ENCODE measurements around the gene SLC9A9. TPM values are rescaled to one million over a fixed set of nuclear protein-coding genes. Genes with fewer than 3 reads are reported as not detected.

SLC9A9 gene
- polyA plus RNA-seq, 1 experiment, result 2.4 TPM

DNA sequence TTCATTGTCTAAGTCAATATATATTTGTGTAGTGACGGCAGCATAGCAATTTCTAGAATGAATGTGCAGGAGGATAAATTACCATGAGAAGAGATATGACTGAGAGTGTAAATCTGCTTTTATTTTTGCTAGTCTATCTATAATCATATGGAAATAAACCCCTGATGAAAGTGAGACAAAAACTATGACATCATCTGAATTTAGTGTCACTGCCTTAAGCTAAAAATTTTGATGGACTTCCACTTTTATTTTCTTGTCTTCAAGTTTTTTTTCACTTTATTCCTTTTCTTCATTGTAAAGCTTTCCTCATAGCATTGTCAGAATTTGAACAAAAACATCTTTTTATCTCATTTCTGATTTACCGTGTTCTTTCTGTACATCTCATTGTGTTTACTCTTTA is 486.7 kb downstream of the SLC9A9 start:
- CTCF ChIA-PET, result interaction anchor here (1.4 kb wide), 1 partner anchor 13 kb away, joined by 5 read pairs; no protein-coding TSS in a partner anchor
- no peak for DNase-seq (ENCODE audit: low read depth)
- POLR2A ChIA-PET, result no interaction called here
- Histone ChIP-seq H3K36me3 (ENCODE audit: control insufficient read depth, insufficient read depth, low read length) (no peaks in the 10 kb centered on the region), H3K27me3 (ENCODE audit: control insufficient read depth, insufficient read depth, low read length) (no peaks in the 10 kb centered on the region), H3K4me3 (ENCODE audit: low read depth, low read length) (no peak overlapping the region)
- TF ChIP-seq CTCF (IDR thresholded peaks at IDR 0.05; ENCODE audit: insufficient read depth, low read depth, low read length), result no peak

DNA sequence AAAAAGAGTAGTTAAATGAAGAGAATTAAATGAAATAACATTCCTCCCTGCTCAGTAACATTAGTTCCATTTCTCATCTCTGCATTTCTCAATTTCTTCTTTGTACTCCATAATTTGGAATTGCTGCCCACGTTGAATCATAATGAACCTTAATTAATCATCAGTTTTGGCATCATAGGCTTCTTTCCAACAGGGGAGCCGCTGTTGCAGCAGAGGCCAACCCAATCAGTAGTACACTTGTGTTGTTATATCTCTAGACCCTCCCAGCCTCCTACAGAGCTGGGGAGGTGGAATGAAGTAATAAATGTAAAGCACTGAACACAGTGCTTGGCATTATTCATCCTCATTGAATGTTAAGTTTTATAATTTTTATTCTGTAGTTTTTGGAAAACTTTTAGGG is 488.0 kb downstream of the SLC9A9 start:
- H3K36me3 ChIP-seq (ENCODE audit: control insufficient read depth, insufficient read depth, low read length), result no peaks in the 10 kb centered on the region
- no peak for TF ChIP-seq CTCF (IDR thresholded peaks at IDR 0.05; ENCODE audit: insufficient read depth, low read depth, low read length)
- CTCF ChIA-PET, result interaction anchor here (1.0 kb wide), 2 partner anchors 11 to 23 kb away, joined by 3 read pairs; no protein-coding TSS in a partner anchor
- POLR2A ChIA-PET, result no interaction called here
- DNase-seq (ENCODE audit: low read depth), result no peak
- no peak overlapping the region for H3K4me3 ChIP-seq (ENCODE audit: low read depth, low read length)
- no peaks in the 10 kb centered on the region for H3K27me3 ChIP-seq (ENCODE audit: control insufficient read depth, insufficient read depth, low read length)

- Histone ChIP-seq H3K36me3 (ENCODE audit: control insufficient read depth, insufficient read depth, low read length) (no peaks in the 10 kb centered on the region), H3K27me3 (ENCODE audit: control insufficient read depth, insufficient read depth, low read length) (no peaks in the 10 kb centered on the region), H3K4me3 (ENCODE audit: low read depth, low read length) (no peak overlapping the region)
- ChIA-PET CTCF (interaction anchor here (0.5 to 1.0 kb wide), 2 partner anchors 10 to 22 kb away, joined by 3 read pairs; no protein-coding TSS in a partner anchor), POLR2A (no interaction called here)
- TF ChIP-seq CTCF (IDR thresholded peaks at IDR 0.05; ENCODE audit: insufficient read depth, low read depth, low read length), result no peak
- DNase-seq (ENCODE audit: low read depth), result no peak
Observed at GRCh38 chr3:143358793-143359491, 489.3 kb downstream of the SLC9A9 start.

DNA sequence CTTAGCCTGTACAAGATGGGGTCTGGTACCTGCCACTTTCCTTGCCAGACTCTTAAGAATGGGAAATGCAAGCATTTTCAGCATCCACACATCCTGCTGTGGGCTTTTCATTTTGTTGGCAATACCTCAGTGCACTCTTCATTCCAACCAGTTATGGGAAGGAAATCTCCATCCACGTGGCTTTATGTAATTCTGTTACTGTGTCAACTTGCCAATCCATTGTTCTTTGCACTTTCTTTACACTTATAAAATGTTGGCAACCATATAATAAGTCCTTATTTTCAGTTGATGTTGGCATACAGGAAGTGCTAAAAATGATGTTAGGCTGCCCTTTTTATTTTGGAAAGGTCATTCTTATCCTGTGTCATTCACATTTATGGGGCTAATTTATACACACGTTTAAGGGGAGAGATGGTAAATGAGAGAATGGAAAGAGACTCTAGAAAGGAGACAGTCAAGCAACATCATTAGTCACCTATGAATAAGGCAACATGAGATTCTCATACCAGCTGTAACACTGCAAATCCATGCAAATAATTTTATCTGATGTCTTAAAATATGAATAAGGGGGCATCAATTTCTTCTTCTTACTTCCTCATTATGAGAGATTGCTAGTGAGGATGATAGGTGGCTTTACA is 490.0 kb downstream of the SLC9A9 start:
- H3K36me3 ChIP-seq (ENCODE audit: control insufficient read depth, insufficient read depth, low read length), result no peaks in the 10 kb centered on the region
- H3K27me3 ChIP-seq (ENCODE audit: control insufficient read depth, insufficient read depth, low read length), result no peaks in the 10 kb centered on the region
- no peak for TF ChIP-seq CTCF (IDR thresholded peaks at IDR 0.05; ENCODE audit: insufficient read depth, low read depth, low read length)
- DNase-seq (ENCODE audit: low read depth), result no peak
- ChIA-PET CTCF (no interaction called here), POLR2A (no interaction called here)
- H3K4me3 ChIP-seq (ENCODE audit: low read depth, low read length), result no peak overlapping the region

DNA sequence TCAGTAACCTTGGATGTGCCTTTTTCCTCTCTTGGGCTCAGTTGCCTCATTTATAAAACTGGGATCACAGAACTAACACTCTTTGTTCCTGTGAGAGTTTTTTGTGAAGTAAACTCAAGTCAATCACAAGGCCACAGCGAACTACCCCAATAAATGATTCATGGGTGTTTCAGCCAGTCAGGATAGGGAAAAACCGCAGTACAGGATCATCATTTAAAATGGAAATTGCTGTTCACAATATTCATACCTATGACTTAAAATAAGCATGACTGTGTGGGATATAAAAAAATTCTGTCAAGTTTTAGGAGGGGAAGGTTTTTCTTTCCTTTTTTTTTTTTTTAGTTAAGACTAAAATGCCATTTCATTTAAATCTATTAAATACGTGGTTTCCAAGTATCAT is 490.6 kb downstream of the SLC9A9 start:
- no peak overlapping the region for H3K4me3 ChIP-seq (ENCODE audit: low read depth, low read length)
- no peak for TF ChIP-seq CTCF (IDR thresholded peaks at IDR 0.05; ENCODE audit: insufficient read depth, low read depth, low read length)
- H3K27me3 ChIP-seq (ENCODE audit: control insufficient read depth, insufficient read depth, low read length), result no peaks in the 10 kb centered on the region
- CTCF ChIA-PET, result no interaction called here
- POLR2A ChIA-PET, result no interaction called here
- H3K36me3 ChIP-seq (ENCODE audit: control insufficient read depth, insufficient read depth, low read length), result no peaks in the 10 kb centered on the region
- DNase-seq (ENCODE audit: low read depth), result no peak
